HG03135 (cell line): ENCODE results near the gene SPG21.

Experiments used
- ATAC-seq: cut with Tn5 transposase; IDR thresholded peaks from one replicate; pipeline ENCODE4 v1.9.1; 2021; ENCODE audit warnings: mild to moderate bottlenecking, moderate library complexity; ENCODE audit not compliant: unreplicated experiment

The SPG21 gene

DNA sequence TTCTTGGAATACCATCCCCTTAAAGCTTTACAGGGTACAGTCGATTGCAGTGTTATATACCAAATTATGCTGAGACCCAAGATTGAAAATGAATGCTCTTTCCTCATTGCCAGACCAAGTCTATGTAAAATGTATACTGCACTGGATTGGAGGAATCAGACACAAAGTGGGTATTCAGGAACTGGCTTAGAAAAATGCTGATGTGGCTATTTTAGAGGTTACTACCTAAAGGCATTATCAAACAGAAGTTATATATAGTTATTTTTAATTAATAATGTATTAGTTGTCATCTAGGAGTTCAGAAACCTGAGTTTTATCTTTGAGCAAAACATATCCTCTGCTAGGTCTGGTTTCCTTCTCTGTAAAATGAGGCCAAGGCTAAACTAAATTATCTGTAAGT lies 3.6 kb upstream of the SPG21 start:
- ATAC-seq, result no peak

DNA sequence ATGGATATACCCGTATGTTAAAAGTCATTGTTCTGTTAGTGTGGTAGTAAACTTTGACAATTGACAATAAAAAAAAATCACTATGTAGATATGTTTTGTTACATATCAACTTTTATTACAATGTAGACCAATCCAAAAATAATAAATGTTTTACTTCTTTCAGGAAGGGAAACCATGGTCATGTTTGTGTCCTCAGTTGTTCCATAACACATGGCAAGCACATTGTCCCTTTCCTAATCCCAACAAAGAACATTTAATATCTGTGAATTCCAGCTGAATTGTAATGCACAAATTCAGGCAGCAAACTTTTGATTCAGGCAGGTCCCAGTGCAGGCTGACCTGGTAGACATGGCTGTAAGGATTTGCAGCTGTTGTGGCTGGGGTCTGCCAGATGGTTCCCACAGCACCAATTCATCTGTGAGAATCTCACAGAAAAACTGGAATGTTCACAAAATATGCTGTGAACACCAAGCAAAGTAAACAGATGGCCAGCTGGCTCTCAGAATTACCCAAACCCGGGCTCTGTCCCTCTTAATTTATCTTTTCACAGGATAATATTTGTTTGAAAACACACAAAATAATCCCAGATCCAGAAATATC lies 1.9 kb upstream of the SPG21 start:
- no peak for ATAC-seq

DNA sequence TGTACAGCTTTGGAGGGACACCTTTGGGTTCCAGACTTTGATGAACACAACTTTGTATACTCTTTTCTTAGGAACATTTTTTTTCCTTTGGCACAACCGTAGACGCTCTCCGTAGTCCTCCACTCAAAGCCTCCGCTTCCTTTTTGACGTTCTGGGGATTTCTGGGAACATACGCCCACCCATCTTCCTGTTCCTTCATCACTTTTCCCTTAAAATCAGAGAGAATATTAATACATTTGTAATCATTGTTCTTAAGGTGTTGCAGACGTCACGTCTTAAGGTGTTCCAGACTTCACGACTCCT lies 405 bp upstream of the SPG21 start:
- no peak for ATAC-seq

DNA sequence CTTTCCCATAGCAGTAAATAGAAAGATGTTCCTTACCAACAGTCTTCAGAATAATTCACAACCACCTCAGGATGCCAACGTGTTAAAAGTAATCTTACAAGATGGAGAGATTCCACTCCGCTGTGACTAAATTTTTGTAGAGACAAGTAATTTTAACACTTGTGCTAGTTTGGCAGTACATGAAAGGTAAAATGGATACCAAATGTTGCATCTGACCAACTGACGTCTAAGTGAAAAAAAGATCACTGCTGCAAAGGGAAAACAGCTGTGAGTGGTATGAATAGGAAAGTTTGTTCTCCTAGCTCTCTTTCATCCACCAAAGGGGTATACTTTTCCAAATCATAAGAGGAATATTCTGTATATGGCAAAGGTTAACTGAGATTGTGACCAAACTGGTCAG lies 2.6 kb downstream of the SPG21 start:
- no peak for ATAC-seq

DNA sequence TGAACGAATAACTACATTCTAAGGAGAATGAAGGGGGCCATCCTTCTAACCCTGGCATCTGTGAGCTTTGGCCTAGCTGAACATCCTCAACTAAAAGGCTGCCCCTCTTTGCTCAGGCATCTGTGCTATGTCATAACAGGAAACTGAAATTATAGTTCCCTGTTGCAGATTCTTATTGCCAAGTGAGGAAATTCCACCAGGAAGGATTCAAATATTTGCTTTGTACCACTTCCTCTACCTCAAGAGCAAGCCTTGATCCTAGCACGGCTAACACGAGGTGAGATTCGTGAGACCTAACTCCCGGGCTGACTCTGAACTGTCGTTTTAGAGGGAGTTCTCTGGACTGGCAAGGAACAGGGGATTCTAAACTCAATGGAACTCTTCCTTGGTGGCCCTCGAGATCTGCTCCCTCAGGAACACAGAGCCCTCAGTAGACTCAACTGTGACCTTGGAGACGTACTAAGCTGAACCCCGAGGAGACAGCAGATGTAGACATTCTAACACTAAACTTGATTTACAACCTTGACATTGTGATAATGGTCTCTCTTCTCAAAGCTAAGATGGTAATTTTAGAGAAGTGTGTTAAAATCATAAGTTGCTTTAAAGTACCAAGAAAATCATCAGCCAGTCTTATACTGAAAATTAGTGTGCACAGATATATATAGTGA lies 4.2 kb downstream of the SPG21 start:
- ATAC-seq, result no peak

DNA sequence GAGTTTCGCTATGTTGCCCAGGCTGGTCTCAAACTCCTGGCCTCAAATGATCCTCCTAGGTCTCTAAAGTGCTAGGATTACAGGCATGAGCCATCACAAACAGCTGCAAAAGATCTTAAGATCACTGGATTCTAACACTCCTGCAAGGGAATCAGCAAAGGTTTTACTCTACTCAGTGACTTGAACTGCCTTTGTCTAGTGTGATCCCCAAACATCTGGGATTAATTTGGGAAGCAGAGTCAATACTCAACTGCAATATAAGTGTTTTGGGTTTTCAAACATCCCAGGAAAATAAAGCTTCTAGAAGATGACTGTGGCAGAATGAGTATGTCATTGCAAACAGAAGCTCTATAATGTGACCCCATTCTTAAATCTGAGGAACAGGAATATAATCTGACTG lies 7.2 kb downstream of the SPG21 start:
- ATAC-seq, result no peak

DNA sequence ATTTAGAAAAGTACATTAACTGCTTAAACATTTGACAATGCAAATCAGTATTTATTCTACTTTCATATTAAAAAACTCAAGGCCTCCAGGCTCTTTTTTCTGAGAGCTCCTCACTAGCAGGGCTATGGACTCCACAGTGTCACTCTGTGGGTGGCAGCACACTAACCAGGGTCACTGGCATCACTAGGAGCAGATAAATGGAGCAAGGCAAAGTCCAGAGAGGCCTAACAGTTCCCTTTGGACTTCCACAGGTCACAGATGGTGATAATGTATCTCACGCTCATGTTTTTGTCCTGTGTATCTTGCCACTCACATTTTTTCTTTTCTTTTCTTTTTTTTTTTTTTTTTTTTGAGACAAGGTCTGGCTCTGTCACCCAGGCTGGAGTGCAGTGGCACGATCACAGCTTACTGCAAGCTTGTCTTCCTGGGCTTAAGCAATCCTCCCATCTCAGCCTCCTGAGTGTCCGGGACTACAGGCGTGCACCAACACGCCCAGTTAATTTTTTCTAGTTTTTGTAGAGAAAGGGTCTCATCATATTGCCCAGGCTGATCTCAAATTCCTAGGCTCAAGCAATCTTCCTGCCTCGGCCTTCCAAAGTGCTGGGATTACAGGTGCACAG lies 7.8 kb downstream of the SPG21 start:
- no peak for ATAC-seq

DNA sequence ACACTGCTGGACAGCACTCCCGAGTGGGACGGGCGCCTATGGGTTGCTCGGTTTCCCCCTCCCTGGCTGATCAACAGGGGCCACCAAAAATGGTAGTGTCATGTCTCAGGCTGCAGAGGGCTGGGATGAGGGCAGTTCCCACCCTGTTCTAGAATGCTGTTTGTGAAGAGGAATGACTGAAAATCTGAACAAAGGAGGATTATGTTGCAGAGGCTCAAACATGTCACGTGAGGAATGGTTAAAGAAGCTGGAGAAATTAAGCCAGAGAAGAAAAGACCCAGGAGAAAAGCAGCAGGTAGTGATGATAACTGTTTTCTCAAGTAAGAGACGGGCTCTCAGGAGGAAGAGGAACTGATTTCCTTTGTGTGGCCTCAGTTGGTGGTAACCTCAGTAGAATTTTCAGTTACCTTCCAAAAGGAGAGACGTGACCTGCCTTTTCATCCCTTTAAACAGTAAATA lies 10.4 kb downstream of the SPG21 start:
- no peak for ATAC-seq

DNA sequence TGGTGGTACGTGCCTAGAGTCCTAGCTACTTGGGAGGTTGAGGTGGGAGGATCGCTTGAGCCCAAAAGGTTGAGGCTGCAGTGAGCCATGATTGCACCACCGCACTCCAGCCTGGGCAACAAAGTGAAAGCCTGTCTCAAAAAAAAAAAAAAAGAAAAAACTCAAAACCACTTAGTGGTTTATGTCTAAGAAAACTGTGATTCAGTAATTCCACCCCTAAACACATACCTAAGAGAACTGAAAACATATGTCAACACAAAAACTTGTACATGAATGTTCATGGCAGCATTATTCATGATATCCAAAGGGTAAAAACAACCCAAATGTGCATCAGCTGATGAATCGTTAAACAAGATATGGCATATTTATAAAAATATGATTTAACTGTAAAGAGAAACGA lies 14.3 kb downstream of the SPG21 start:
- no peak for ATAC-seq

DNA sequence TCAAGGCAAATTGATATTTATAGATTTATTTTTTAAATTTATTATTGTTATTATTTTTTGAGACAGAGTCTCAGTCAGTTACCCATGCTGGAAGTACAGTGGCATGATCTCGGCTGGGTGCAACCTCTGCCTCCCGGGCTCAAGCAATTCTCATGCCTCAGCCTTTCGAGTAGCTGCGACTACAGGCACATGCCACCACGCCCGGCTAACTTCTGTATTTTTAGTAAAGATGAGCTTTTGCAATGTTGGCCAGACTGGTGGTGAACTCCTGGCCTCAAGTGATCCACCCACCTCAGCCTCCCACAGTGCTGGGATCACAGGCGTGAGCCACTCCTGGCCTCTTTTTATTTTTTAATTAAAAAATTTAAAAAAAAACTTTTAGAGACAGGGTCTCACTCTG lies 19.0 kb downstream of the SPG21 start:
- no peak for ATAC-seq

DNA sequence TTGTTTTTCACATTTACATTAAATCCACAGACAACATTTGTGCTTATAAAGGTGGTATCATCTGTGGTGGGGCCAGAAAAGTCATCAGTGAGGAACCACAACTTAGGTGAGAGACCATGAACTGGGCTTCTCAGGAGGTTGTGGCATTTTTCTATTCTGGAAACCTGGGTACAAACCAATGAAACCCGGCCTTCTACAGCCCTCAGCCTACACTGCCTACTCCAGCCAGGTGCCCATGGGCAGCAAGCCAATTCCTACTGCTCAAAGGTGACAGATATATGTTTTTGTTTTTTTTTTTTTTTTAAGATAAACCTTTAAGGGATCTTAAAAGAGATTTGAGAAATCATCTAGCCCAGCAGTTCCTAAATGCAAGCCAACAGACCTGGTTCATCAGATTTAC lies 20.3 kb downstream of the SPG21 start:
- ATAC-seq, result no peak

DNA sequence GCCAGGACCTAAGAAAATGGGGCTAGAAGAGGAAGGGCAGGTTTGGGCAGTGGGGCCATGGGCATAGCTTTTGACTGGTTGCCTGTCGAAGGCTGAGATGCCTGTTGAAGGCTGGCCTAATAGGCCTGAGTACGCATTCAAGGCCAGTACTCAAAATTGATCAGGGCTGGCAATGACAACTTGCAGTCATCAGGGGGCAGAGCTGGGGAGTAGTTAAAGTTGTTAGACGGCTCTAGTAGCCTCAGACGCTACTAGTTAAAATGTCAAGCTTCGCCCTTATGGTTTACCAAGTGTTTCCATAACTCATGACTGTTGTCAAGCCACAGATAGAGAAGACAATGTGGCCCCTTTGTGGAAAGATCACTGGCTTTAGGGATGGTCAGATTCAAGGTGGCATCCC lies 28.7 kb downstream of the SPG21 start:
- no peak for ATAC-seq

DNA sequence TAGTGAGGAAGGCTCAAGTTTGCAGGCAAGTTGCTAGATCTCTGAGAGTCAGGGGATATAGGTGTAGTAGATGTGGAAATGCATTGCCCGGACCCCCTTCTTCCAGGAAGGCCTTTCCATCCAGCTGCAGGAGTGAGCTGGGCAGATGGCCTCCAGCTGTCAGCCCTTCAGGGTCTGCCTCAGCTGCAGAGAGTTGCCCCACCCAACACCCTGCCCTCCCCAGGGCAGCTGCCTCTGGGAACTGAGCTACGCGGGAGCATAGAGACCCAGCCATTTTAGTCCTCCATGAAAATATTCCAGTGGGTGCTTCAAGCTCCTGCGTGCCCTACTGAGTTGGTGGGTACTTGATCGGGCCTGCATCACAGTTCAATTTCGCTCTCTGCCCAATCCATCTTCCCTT lies 29.6 kb downstream of the SPG21 start:
- ATAC-seq, result no peak

DNA sequence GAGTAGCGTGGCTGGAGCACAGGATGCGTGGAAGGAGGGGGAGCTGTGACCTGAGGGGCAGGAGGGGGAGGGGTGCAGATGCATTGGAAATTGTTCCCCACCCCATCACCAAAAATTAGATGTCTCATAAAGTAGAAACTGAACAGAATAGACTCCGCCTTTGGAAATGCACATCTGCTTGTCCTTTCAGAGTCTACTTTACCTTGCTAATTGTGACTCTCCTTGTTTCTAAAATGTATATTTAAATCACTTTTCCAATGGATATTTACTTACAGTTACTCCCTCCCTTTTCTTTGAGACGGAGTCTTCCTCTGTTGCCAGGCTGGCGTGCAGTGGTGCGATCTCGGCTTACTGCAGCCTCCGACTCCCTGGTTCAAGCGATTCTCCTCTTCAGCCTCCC lies 30.6 kb downstream of the SPG21 start:
- no peak for ATAC-seq

DNA sequence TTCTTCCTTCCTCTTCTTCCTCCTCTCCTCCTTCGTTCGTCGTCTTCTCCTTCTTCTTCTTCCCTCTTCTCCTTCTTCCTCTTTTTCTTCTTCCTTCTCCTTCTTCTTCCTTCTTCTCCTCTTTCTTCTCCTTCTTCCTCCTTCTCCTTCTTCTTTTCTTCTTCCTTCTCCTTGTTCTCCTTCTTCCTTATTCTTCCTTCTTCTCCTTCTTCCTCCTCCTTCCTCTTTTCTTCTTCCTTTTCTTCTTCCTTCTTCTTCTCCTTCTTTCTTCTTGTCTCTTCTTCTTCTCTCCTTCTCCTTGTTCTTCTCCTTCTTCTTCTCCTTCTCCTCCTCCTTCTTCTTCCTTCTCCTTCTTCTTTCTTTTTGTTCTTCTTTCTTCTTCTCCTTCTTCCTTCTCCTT lies 35.3 kb downstream of the SPG21 start:
- no peak for ATAC-seq

DNA sequence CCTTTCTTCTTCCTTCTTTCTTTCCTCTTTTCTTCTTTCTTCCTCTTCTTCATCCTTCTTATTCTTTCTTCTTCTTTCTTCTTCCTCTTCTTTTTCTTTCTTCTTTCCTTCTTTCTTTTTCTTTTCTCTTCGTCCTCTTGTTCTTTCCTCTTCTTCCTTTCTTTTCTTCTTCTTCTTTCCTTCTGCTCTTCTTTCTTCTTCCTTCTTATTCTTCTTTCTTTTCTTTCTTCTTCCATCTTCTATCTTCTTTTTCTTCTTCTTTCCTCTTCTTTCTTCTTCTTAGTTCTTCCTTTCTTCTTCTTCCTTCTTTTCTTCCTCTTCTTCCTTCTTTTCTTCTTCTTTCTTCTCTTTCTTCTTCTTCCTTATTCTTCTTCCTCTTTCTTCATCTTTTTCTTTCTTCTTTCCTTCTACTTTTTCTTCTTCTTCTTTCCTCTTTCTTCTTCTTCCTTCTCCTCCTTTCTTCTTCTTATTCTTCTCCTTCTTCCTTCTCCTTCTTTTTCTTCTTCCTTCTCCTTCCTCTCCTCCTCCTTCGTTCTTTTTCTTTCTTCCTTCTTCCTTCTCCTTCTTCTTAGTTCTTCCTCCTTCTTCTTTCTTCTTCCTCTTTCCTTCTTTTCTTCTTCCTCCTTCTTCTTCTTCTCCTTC lies 37.8 kb downstream of the SPG21 start:
- ATAC-seq, result no peak

DNA sequence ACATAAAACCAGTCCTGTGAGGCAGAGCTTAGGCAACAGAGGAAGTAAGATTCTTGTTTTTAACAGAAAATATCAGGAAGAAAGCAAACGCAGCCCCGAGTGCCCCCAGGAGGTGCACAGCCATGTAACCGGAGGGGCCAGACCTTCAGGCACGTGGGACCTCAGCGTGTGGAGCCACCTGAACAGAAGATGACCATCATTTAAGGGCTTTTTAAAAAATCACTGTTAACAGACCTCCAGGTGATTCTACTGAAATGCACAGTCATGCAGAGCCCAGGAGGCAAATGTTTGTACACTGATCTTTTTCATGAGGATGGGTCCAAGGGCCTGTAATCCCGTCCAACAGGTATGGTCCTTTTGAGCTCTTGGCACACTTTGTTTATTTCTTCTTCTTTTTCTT lies 38.8 kb downstream of the SPG21 start:
- ATAC-seq, result no peak

DNA sequence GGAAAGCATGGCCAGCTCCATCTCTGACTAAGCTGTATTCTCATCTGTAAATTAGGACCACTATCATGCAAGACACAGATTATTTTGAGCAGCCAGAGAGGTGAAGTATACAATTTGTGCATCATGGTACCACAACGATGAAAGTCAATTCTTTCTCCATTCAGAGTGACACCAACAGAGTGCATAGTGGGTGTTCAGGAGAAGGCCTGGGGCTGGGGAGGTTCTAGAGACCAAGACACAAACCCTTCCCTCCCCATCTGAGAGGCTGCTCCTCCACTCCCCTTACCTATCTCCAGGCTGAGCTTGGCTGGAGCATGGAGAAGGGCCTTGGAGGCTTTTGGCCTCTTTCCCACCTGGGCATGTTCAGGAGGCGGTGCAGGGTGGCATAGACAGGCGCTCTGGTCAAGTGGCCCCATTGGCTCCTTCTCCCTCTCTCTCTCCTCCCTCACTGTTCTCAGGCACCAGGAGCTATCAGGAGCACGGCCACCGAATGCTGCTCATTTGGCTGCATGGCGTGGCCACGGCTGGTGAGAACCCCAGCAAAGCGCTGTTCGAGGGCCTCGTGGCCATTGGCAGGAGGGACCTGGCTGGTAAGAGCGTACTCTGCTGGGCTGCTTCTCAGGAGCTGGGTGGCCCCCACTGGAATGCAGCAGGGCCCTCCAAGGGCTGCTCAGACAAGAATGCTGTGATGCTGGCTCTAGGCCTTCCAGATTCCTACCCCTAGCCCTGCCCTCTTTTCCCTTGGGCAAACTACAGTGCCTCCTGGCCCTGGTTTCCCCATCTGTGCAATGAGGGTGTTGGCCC lies 40.1 kb downstream of the SPG21 start:
- no peak for ATAC-seq

DNA sequence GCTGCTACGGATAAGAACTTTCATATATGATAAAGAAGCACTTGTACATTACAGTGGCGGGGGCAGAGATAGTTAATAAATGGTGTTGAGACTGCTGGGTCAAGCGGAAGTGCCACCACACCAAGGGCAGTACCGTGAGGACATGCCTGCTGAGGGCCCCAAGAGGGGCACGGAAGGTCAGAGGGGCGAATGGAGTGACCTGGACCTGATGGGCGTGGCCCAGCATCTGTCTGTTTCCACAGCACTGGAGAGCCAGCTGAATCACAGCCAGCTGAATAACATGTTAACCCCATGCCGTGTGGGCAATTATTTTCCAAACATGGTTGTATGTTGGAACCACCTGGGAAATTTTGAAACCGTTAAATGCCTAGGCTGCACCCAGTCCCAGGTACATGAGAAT lies 40.8 kb downstream of the SPG21 start:
- no peak for ATAC-seq

DNA sequence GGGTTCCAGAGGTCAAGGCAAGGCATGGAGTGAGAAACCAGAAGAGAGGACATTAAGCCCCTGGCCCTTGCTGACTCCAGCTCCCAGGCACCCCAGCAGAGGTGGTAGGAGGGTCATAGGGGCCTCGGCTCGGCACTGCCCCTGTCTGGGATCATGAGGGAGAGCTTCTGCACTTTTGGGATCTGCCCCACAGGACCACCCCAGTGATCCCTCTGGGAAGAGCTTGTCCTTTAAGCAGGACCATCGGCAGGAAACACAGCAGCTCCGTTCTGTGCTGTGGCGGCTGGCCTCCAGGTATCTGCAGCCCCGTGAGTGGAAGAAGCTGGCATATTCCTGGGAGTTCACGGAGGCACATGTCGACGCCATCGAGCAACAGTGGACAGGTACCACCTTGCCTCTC lies 42.5 kb downstream of the SPG21 start:
- no peak for ATAC-seq

DNA sequence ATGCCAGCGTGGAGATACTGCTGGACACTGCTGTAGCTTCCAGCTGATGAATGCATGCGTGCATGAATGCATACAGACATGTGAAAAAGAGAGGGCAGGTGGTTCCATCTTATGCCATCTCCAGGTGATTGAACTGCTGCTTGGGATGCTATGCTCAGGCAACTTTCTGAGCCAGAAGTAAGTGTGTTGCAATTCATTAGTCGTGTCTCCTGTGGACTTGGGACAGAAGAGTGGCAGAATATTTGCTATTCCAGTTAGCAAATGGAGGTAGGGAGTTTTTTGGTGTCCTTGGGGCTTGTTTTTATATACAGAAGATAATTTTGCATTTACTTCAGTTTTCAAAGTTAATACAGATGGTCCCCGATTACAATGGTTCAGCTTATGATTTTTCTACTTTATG lies 44.8 kb downstream of the SPG21 start:
- ATAC-seq, result no peak
